ENCODE data around the gene FGF14.
"Not testable (repeated sequence)": the region's sequence is repeated elsewhere in the genome, so short reads cannot be mapped to it uniquely, and the experiment has no call there.

Gene FGF14

DNA sequence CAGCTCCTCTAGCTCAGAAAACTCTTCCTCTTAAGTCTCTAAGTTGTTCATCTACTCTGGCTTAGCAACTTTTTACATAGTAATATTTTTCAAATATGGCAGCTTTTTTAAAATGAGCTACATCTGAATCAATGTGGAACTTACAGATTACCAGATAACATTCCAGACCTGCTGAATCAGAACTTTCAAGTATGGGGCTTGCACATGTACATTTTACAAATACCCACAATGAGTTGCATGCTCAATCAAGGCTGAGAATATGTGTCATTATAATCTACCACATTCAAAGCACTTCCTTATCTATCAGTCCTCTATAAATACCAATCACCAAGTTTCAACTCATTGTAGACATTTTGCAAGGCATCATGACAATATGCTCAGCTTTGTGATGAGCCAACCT lies 383.1 kb downstream of the FGF14 start:
- no peak overlapping the region for H3K27ac ChIP-seq (ENCODE audit: low read depth, low read length)
- no peaks in the 10 kb centered on the region for H3K27me3 ChIP-seq (ENCODE audit: control insufficient read depth in 1 of 2, insufficient read depth in 2 of 2, low read length in 2 of 2)
- H3K9me3 ChIP-seq (ENCODE audit: control insufficient read depth in 1 of 2, low read length in 2 of 2), result peaks cover 13 to 21% of the 10 kb centered on the region in 2 donors
- no peak overlapping the region for H3K9ac ChIP-seq (ENCODE audit: low read depth in 1 of 2, low read length in 2 of 2)
- no peaks in the 10 kb centered on the region for H3K4me1 ChIP-seq (ENCODE audit: control insufficient read depth in 1 of 2, insufficient read depth in 2 of 2, low read length in 2 of 2)
- no peaks in the 10 kb centered on the region for H3K36me3 ChIP-seq (ENCODE audit: control insufficient read depth in 1 of 2, insufficient read depth in 2 of 2, low read length in 2 of 2)
- H3K4me3 ChIP-seq (ENCODE audit: low read depth in 1 of 2, low read length in 2 of 2), result no peak overlapping the region

- Histone ChIP-seq H3K4me3 (ENCODE audit: low read depth in 1 of 2, low read length in 2 of 2) (no peak overlapping the region), H3K4me1 (ENCODE audit: control insufficient read depth in 1 of 2, insufficient read depth in 2 of 2, low read length in 2 of 2) (no peaks in the 10 kb centered on the region), H3K27ac (ENCODE audit: low read depth, low read length) (no peak overlapping the region), H3K36me3 (ENCODE audit: control insufficient read depth in 1 of 2, insufficient read depth in 2 of 2, low read length in 2 of 2) (no peaks in the 10 kb centered on the region), H3K27me3 (ENCODE audit: control insufficient read depth in 1 of 2, insufficient read depth in 2 of 2, low read length in 2 of 2) (no peaks in the 10 kb centered on the region), H3K9me3 (ENCODE audit: control insufficient read depth in 1 of 2, low read length in 2 of 2) (peaks cover 13 to 21% of the 10 kb centered on the region in 2 donors), H3K9ac (ENCODE audit: low read depth in 1 of 2, low read length in 2 of 2) (no peak overlapping the region)
Measured at GRCh38 chr13:102017248-102017647, 384.6 kb downstream of the FGF14 start.

GRCh38 chr13:102012299-102013293 lies 389.3 kb downstream of the FGF14 start:
- Histone ChIP-seq H3K4me3 (ENCODE audit: low read depth in 1 of 2, low read length in 2 of 2) (no peak overlapping the region), H3K4me1 (ENCODE audit: control insufficient read depth in 1 of 2, insufficient read depth in 2 of 2, low read length in 2 of 2) (no peaks in the 10 kb centered on the region), H3K36me3 (ENCODE audit: control insufficient read depth in 1 of 2, insufficient read depth in 2 of 2, low read length in 2 of 2) (no peaks in the 10 kb centered on the region), H3K9me3 (ENCODE audit: control insufficient read depth in 1 of 2, low read length in 2 of 2) (peaks cover 8 to 9% of the 10 kb centered on the region in 2 donors), H3K27me3 (ENCODE audit: control insufficient read depth in 1 of 2, insufficient read depth in 2 of 2, low read length in 2 of 2) (no peaks in the 10 kb centered on the region), H3K27ac (ENCODE audit: low read depth, low read length) (no peak overlapping the region), H3K9ac (ENCODE audit: low read depth in 1 of 2, low read length in 2 of 2) (no peak overlapping the region)

- H3K9me3 ChIP-seq (ENCODE audit: control insufficient read depth in 1 of 2, low read length in 2 of 2); H3K4me1 ChIP-seq (ENCODE audit: control insufficient read depth in 1 of 2, insufficient read depth in 2 of 2, low read length in 2 of 2); H3K36me3 ChIP-seq (ENCODE audit: control insufficient read depth in 1 of 2, insufficient read depth in 2 of 2, low read length in 2 of 2); H3K4me3 ChIP-seq (ENCODE audit: low read depth in 1 of 2, low read length in 2 of 2); H3K9ac ChIP-seq (ENCODE audit: low read depth in 1 of 2, low read length in 2 of 2); H3K27ac ChIP-seq (ENCODE audit: low read depth, low read length); H3K27me3 ChIP-seq (ENCODE audit: control insufficient read depth in 1 of 2, insufficient read depth in 2 of 2, low read length in 2 of 2): not testable (repeated sequence)
Measured at GRCh38 chr13:102011455-102011854, 390.4 kb downstream of the FGF14 start.

DNA sequence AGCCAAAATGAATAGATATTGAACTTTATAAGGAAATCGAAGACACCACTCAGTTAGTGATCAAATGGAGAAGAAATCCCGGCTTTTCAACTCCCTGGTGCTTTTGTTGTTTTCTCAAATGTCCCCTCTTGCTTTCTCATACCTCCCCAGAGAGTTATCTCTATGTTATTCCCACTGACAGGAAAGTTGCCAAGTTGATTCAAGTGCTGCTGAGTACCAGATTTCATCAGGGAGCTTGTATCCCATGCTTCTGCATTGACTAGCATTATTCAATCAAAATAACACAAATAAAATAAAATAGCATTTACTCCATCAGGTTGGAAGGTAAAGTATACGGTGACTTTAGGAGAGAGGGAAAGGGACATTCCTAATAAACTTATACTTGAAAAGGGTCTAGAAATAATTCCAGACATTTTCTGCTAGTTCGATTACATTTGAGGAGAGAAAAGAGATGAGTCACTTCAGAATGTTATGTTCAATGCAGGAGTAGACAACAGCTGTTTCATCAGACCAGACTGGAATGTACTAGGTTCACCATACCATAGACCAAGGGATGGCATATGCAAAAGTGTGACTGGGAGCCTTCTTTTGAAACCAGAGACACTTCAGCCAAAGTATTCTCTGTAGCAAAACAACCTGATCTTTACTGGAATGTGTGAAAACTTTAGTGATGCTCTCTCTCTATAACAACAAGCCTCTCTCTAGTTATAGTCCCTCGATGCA lies 397.8 kb downstream of the FGF14 start:
- H3K36me3 ChIP-seq (ENCODE audit: control insufficient read depth in 1 of 2, insufficient read depth in 2 of 2, low read length in 2 of 2), result no peaks in the 10 kb centered on the region
- H3K27me3 ChIP-seq (ENCODE audit: control insufficient read depth in 1 of 2, insufficient read depth in 2 of 2, low read length in 2 of 2), result no peaks in the 10 kb centered on the region
- no peaks in the 10 kb centered on the region for H3K9me3 ChIP-seq (ENCODE audit: control insufficient read depth in 1 of 2, low read length in 2 of 2)
- H3K27ac ChIP-seq (ENCODE audit: low read depth, low read length), result no peak overlapping the region
- H3K4me3 ChIP-seq (ENCODE audit: low read depth in 1 of 2, low read length in 2 of 2), result no peak overlapping the region
- H3K9ac ChIP-seq (ENCODE audit: low read depth in 1 of 2, low read length in 2 of 2), result no peak overlapping the region
- H3K4me1 ChIP-seq (ENCODE audit: control insufficient read depth in 1 of 2, insufficient read depth in 2 of 2, low read length in 2 of 2), result no peaks in the 10 kb centered on the region

- Histone ChIP-seq H3K36me3 (ENCODE audit: control insufficient read depth in 1 of 2, insufficient read depth in 2 of 2, low read length in 2 of 2) (no peaks in the 10 kb centered on the region), H3K4me3 (ENCODE audit: low read depth in 1 of 2, low read length in 2 of 2) (no peak overlapping the region), H3K27me3 (ENCODE audit: control insufficient read depth in 1 of 2, insufficient read depth in 2 of 2, low read length in 2 of 2) (no peaks in the 10 kb centered on the region), H3K9ac (ENCODE audit: low read depth in 1 of 2, low read length in 2 of 2) (no peak overlapping the region), H3K9me3 (ENCODE audit: control insufficient read depth in 1 of 2, low read length in 2 of 2) (no peaks in the 10 kb centered on the region), H3K4me1 (ENCODE audit: control insufficient read depth in 1 of 2, insufficient read depth in 2 of 2, low read length in 2 of 2) (no peaks in the 10 kb centered on the region), H3K27ac (ENCODE audit: low read depth, low read length) (no peak overlapping the region)
Measured at GRCh38 chr13:102002287-102002686, 399.6 kb downstream of the FGF14 start.

GRCh38 chr13:102000764-102001163 lies 401.1 kb downstream of the FGF14 start:
- H3K4me1 ChIP-seq (ENCODE audit: control insufficient read depth in 1 of 2, insufficient read depth in 2 of 2, low read length in 2 of 2), result no peaks in the 10 kb centered on the region
- no peak overlapping the region for H3K4me3 ChIP-seq (ENCODE audit: low read depth in 1 of 2, low read length in 2 of 2)
- H3K9ac ChIP-seq (ENCODE audit: low read depth in 1 of 2, low read length in 2 of 2), result no peak overlapping the region
- H3K27ac ChIP-seq (ENCODE audit: low read depth, low read length), result no peak overlapping the region
- no peaks in the 10 kb centered on the region for H3K9me3 ChIP-seq (ENCODE audit: control insufficient read depth in 1 of 2, low read length in 2 of 2)
- H3K27me3 ChIP-seq (ENCODE audit: control insufficient read depth in 1 of 2, insufficient read depth in 2 of 2, low read length in 2 of 2), result no peaks in the 10 kb centered on the region
- H3K36me3 ChIP-seq (ENCODE audit: control insufficient read depth in 1 of 2, insufficient read depth in 2 of 2, low read length in 2 of 2), result no peaks in the 10 kb centered on the region

DNA sequence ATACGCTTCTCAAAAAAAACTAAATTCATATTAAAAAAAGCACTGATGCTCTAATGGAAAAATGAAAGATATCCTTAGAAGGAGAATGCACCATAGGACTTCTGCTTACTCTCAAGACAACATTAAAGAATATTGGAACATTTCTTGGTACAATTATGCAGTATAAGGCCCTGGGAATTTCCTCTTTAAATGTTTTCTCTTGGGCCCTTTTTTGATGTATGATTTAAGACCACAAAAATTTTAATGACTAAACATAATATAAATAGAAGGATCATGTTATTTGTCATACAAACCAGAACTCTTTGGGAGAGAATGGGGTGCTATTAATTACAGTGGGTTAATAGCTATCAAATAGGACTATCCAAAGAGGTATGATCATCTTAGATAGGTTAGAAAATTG lies 403.7 kb downstream of the FGF14 start:
- Histone ChIP-seq H3K36me3 (ENCODE audit: control insufficient read depth in 1 of 2, insufficient read depth in 2 of 2, low read length in 2 of 2) (no peaks in the 10 kb centered on the region), H3K9me3 (ENCODE audit: control insufficient read depth in 1 of 2, low read length in 2 of 2) (no peaks in the 10 kb centered on the region), H3K27ac (ENCODE audit: low read depth, low read length) (no peak overlapping the region), H3K9ac (ENCODE audit: low read depth in 1 of 2, low read length in 2 of 2) (no peak overlapping the region), H3K4me1 (ENCODE audit: control insufficient read depth in 1 of 2, insufficient read depth in 2 of 2, low read length in 2 of 2) (no peaks in the 10 kb centered on the region), H3K27me3 (ENCODE audit: control insufficient read depth in 1 of 2, insufficient read depth in 2 of 2, low read length in 2 of 2) (no peaks in the 10 kb centered on the region), H3K4me3 (ENCODE audit: low read depth in 1 of 2, low read length in 2 of 2) (no peak overlapping the region)

DNA sequence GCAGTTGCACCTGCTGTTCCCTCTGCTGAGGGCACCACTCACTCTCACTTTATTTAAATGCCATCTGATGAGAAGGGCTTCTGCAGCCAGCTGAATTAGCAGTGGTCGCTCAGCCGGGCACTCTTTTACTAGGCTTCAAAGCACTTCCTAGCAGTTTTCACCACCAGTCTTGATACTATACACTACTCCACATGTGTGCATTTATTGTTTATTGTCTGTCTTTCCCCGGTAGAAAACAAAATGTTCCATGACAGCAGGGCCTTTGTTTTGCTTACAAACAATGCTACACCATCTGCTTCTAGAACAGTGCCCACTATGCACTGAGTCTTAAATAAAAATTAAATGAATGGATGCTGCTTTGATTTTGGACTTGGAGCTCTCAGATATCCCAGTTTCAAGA lies 404.9 kb downstream of the FGF14 start:
- H3K9ac ChIP-seq (ENCODE audit: low read depth in 1 of 2, low read length in 2 of 2), result no peak overlapping the region
- no peak overlapping the region for H3K4me3 ChIP-seq (ENCODE audit: low read depth in 1 of 2, low read length in 2 of 2)
- no peak overlapping the region for H3K27ac ChIP-seq (ENCODE audit: low read depth, low read length)

DNA sequence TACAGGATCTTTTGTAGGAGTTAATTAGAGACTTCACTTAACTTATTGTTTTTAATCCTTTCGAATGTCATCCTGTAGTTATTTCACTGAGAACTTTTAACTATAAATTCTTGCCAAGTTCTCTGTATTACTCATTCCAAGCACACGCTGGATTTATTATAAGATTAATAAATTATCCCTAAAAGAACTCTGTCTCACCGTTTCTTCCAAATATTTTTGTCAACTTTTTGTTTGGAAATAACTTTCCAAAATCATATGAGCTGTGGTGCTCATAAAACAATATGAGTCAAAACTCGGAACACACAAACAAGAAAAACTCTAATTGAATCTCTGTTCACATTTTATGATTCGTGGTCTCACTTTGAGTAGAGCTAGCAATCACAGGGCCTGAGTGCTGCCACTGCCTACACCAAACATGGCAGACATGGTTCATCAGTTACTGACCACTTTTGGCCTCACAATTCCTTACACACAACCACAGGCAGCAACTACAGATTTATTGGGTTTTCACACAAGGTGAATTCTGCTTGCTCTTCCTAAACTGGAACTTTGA lies 412.0 kb downstream of the FGF14 start:
- H3K27ac ChIP-seq (ENCODE audit: low read depth, low read length), result no peak overlapping the region
- no peaks in the 10 kb centered on the region for H3K4me1 ChIP-seq (ENCODE audit: control insufficient read depth in 1 of 2, insufficient read depth in 2 of 2, low read length in 2 of 2)
- H3K36me3 ChIP-seq (ENCODE audit: control insufficient read depth in 1 of 2, insufficient read depth in 2 of 2, low read length in 2 of 2), result no peaks in the 10 kb centered on the region

More for the DNA sequence above, 404.9 kb downstream of the FGF14 start:
- Histone ChIP-seq H3K9me3 (ENCODE audit: control insufficient read depth in 1 of 2, low read length in 2 of 2) (no peaks in the 10 kb centered on the region), H3K36me3 (ENCODE audit: control insufficient read depth in 1 of 2, insufficient read depth in 2 of 2, low read length in 2 of 2) (no peaks in the 10 kb centered on the region), H3K27me3 (ENCODE audit: control insufficient read depth in 1 of 2, insufficient read depth in 2 of 2, low read length in 2 of 2) (no peaks in the 10 kb centered on the region), H3K4me1 (ENCODE audit: control insufficient read depth in 1 of 2, insufficient read depth in 2 of 2, low read length in 2 of 2) (no peaks in the 10 kb centered on the region)

More for the DNA sequence above, 412.0 kb downstream of the FGF14 start:
- Histone ChIP-seq H3K27me3 (ENCODE audit: control insufficient read depth in 1 of 2, insufficient read depth in 2 of 2, low read length in 2 of 2) (no peaks in the 10 kb centered on the region), H3K9me3 (ENCODE audit: control insufficient read depth in 1 of 2, low read length in 2 of 2) (no peaks in the 10 kb centered on the region), H3K9ac (ENCODE audit: low read depth in 1 of 2, low read length in 2 of 2) (no peak overlapping the region), H3K4me3 (ENCODE audit: low read depth in 1 of 2, low read length in 2 of 2) (no peak overlapping the region)
